Calu3 (cell line): Measurements from ENCODE around the gene TRAPPC3. TPM values are rescaled to one million over a fixed set of nuclear protein-coding genes. Genes with fewer than 3 reads are reported as not detected.
"Not testable (repeated sequence)": the region's sequence is repeated elsewhere in the genome, so short reads cannot be mapped to it uniquely, and the experiment has no call there.

Experiments used
- BruUV-seq: library from RNA; stranded (reverse); fragments of 400-500 nt; replicated peaks from 2 replicates; lab custom pipeline; 2021; lab: Mats Ljungman, UMichigan
- CTCF ChIA-PET: fragments of 300-600 bp; sonication (Branson Sonifier 250); formaldehyde crosslinking; loops from one replicate; lab custom pipeline; 2022; ENCODE audit warnings: antibody characterized with exemption; lab: Charles Lee
- DNase-seq: peaks from one replicate; pipeline ENCODE4 v3.0.0; 2022
- H3K27ac Mint-ChIP-seq: one replicate; pipeline ENCODE4 v1.8.0; 2022; ENCODE audit warnings: mixed read lengths; ENCODE audit not compliant: unreplicated experiment
- H3K27me3 Mint-ChIP-seq: one replicate; pipeline ENCODE4 v1.8.0; 2022; ENCODE audit warnings: mixed read lengths; ENCODE audit not compliant: unreplicated experiment
- H3K36me3 Mint-ChIP-seq: one replicate; pipeline ENCODE4 v1.8.0; 2022; ENCODE audit warnings: mild to moderate bottlenecking, moderate library complexity, mixed read lengths; ENCODE audit not compliant: insufficient read depth, unreplicated experiment
- H3K4me1 Mint-ChIP-seq: one replicate; pipeline ENCODE4 v1.8.0; 2022; ENCODE audit warnings: mild to moderate bottlenecking, low read depth, mixed read lengths; ENCODE audit not compliant: unreplicated experiment
- H3K4me3 Mint-ChIP-seq: one replicate; pipeline ENCODE4 v1.8.0; 2022; ENCODE audit warnings: mild to moderate bottlenecking, low read depth, moderate library complexity, mixed read lengths; ENCODE audit not compliant: unreplicated experiment
- H3K9me3 Mint-ChIP-seq: one replicate; pipeline ENCODE4 v1.8.0; 2022; ENCODE audit warnings: low read depth, mixed read lengths; ENCODE audit not compliant: unreplicated experiment
- intact Hi-C: fragments of 100-400 bp; cut with micrococcal nuclease; formaldehyde crosslinking; loops from one replicate; pipeline ENCODE4 v1.10.0; 2022; ENCODE audit not compliant: unreplicated experiment
- total RNA-seq: library from RNA; stranded (reverse); gene quantifications from 2 replicates; pipeline ENCODE4 v1.2.3, GENCODE V29; 2022
- TF ChIP-seq, protein P1 (sequence below): fragments of 200-600 bp; IDR thresholded peaks from one replicate; pipeline ENCODE4 v1.8.0; 2022; ENCODE audit warnings: antibody characterized with exemption; ENCODE audit not compliant: unreplicated experiment

The TRAPPC3 gene
- total RNA-seq, 1 experiment from 2014 or later: 70.3 TPM

DNA sequence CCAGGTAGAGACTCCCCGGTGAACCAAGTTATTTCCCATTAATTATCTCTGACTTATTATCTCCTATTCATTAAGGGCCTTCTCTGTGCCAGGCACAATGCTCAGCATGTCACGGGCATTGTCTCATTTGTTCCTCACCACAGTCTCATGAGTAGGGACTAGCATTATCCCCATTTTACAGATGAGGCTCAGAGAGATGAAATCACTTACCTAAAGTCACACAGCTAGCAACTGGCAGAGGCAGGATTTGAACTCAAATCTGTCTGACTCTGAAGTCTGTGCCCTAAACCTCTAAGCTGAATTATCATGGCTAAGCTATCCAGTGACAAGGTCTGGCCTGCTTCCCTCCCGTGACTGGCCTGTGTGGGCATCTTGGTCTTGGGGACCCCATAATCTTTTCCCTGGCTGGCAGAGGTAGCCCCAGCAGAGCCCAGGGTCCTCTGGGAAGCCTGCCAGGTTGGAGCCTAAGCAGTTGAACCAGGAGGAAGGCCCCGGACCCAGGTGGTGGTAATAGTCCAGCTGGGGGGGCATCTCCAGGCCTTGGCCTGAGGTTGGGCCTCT lies 11.2 kb upstream of the TRAPPC3 start:
- DNase-seq: no peak
- no peaks in the 10 kb centered on the region for H3K27me3 Mint-ChIP-seq
- TF ChIP-seq, protein P1, sequence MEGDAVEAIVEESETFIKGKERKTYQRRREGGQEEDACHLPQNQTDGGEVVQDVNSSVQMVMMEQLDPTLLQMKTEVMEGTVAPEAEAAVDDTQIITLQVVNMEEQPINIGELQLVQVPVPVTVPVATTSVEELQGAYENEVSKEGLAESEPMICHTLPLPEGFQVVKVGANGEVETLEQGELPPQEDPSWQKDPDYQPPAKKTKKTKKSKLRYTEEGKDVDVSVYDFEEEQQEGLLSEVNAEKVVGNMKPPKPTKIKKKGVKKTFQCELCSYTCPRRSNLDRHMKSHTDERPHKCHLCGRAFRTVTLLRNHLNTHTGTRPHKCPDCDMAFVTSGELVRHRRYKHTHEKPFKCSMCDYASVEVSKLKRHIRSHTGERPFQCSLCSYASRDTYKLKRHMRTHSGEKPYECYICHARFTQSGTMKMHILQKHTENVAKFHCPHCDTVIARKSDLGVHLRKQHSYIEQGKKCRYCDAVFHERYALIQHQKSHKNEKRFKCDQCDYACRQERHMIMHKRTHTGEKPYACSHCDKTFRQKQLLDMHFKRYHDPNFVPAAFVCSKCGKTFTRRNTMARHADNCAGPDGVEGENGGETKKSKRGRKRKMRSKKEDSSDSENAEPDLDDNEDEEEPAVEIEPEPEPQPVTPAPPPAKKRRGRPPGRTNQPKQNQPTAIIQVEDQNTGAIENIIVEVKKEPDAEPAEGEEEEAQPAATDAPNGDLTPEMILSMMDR: no peak
- H3K36me3 Mint-ChIP-seq: peaks cover 39% of the 10 kb centered on the region
- no TSS peak for BruUV-seq
- H3K4me3 Mint-ChIP-seq: peak overlapping the region; percentile 70
- peaks cover 52% of the 10 kb centered on the region for H3K4me1 Mint-ChIP-seq
- peak overlapping the region; percentile 91 for H3K27ac Mint-ChIP-seq
- intact Hi-C loops: no loop called here
- H3K9me3 Mint-ChIP-seq: no peaks in the 10 kb centered on the region
- CTCF ChIA-PET: interaction anchor here (0.6 to 3.6 kb wide), 7 partner anchors 10 to 61 kb away, joined by 3 to 23 read pairs (median 3); partner anchors contain the start of gene TRAPPC3

GRCh38 chr1:36159614-36160387 lies 10.5 kb upstream of the TRAPPC3 start:
- no TSS peak for BruUV-seq
- Mint-ChIP-seq H3K9me3 (no peaks in the 10 kb centered on the region), H3K36me3 (peaks cover 43% of the 10 kb centered on the region), H3K27ac (no peak overlapping the region), H3K4me3 (no peak overlapping the region), H3K4me1 (peaks cover 51% of the 10 kb centered on the region), H3K27me3 (no peaks in the 10 kb centered on the region)
- TF ChIP-seq, protein P1: no peak
- intact Hi-C loops: no loop called here
- no peak for DNase-seq
- CTCF ChIA-PET: interaction anchor here (0.6 to 3.6 kb wide), 3 partner anchors 10 to 49 kb away, joined by 3 to 23 read pairs (median 3); partner anchors contain the start of gene TRAPPC3

DNA sequence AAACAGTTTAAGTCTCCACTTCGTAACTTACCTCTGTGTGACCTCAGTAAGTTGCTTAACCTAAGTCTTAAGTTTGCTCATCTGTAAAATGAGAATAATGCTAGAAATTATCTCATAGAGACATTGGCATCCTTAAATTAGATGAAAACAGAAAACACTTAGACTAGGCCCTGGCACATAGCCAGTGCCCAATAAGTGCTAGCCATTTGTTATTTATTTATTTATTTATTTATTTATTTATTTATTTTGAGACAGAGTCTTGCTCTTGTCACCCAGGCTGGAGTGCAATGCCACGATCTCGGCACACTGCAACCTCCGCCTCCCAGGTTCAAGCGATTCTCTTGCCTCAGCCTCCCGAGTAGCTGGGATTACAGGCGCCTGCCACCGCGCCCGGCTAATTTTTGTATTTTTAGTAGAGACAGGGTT lies 9.6 kb upstream of the TRAPPC3 start:
- DNase-seq, H3K27ac Mint-ChIP-seq, H3K4me3 Mint-ChIP-seq, intact Hi-C loops, BruUV-seq, H3K27me3 Mint-ChIP-seq, H3K9me3 Mint-ChIP-seq, CTCF ChIA-PET: not testable (repeated sequence)
- peaks cover 43% of the 10 kb centered on the region for H3K36me3 Mint-ChIP-seq
- peaks cover 43% of the 10 kb centered on the region for H3K4me1 Mint-ChIP-seq

DNA sequence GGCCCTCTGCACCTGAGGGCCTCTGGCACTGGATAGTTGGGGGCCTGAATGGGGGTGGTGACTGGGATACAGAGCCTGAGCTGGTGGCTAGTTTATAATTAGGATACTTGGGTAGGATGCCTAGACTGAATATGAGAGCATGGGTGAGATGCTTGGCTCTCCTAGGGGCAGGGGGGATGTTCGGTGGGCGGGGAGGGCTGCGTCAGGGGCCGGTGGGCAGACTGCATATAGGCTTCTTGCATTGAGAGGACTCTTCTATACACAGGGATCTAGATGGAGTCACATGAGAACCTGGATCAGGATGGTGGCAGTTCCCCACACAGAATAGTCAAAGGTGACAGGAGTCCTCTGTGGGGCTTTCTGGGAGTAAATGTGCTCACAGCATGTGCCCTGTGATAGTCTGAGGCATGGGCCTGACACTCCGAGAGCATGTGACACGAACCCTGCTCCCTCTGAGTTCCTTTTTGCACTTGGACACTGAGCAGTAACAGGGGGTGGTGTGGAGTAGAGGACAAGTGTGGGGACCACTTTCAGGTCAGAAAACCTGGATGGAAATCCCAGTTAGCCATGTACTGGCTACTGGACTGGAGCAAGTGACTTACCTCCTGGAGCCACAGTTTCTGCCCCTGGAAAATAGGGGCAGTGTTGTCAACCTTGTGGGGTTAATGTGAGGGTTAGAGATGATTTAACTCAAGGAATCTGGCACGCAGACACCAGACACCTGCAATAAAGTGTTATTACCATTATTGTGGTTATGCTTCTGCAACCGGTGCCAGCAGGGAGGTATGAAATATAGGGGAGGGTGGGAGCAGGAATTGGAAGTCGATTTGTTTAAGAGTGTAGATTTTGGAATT lies 8.9 kb upstream of the TRAPPC3 start:
- no peaks in the 10 kb centered on the region for H3K27me3 Mint-ChIP-seq
- BruUV-seq: no TSS peak

More for the DNA sequence above, 8.9 kb upstream of the TRAPPC3 start:
- TF ChIP-seq, protein P1: no peak
- peak overlapping the region; percentile 91 for H3K4me3 Mint-ChIP-seq
- peak overlapping the region; percentile 75 for H3K27ac Mint-ChIP-seq
- CTCF ChIA-PET: no interaction called here
- intact Hi-C loops: no loop called here
- H3K36me3 Mint-ChIP-seq: peaks cover 43% of the 10 kb centered on the region
- peaks cover 43% of the 10 kb centered on the region for H3K4me1 Mint-ChIP-seq
- no peaks in the 10 kb centered on the region for H3K9me3 Mint-ChIP-seq
- no peak for DNase-seq
